GM12892 (cell line): Measurements from ENCODE around the gene GYG1.

Experiments used
- DNase-seq: peaks from one replicate; pipeline ENCODE4 v3.0.0; 2011; ENCODE audit not compliant: insufficient read length
- FAIRE-seq: peaks from 2 replicates; lab custom pipeline; 2011; peaks lifted over from hg19 to GRCh38; lab: Jason Lieb, UNC
- POLR2A ChIP-seq: IDR thresholded peaks from 2 replicates; pipeline ENCODE4 v1.6.1; 2011; ENCODE audit warnings: low read depth, low read length, control low read depth
- POLR2AphosphoS5 ChIP-seq: IDR thresholded peaks from 2 replicates; pipeline ENCODE4 v1.6.1; 2011; ENCODE audit warnings: low read depth, low read length, control low read depth
- TAF1 ChIP-seq: IDR thresholded peaks from 2 replicates; pipeline ENCODE4 v1.6.1; 2011; ENCODE audit warnings: low read depth, mild to moderate bottlenecking, control low read depth, low read length, borderline replicate concordance

Gene GYG1

GRCh38 chr3:149020839-149021252, 29.5 kb downstream of the GYG1 start:
- no peak for TF ChIP-seq TAF1
- TF ChIP-seq POLR2AphosphoS5 = no peak
- TF ChIP-seq POLR2A = no peak
- no peak for DNase-seq
- no peak for FAIRE-seq

DNA sequence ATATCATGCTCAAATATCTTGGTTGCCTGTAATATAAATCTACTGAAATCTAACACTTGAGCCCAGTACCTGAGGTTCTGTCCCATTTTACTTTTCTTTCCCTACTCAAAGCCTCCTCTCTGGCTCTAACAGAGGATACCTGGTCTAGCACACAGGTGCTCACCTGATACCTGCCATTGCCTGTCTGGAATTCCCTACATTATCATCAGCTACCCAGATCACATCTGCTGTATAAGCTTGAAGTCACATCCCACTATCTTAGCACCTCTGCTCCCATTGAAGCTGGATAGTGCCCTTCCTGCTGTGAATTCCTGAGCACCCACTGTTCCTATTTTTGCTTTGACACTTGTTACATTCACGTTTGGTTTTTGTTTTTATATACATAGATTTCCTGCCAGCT, 30.5 kb downstream of the GYG1 start:
- TF ChIP-seq POLR2A (no peak), POLR2AphosphoS5 (no peak), TAF1 (no peak)
- DNase-seq = no peak
- no peak for FAIRE-seq

DNA sequence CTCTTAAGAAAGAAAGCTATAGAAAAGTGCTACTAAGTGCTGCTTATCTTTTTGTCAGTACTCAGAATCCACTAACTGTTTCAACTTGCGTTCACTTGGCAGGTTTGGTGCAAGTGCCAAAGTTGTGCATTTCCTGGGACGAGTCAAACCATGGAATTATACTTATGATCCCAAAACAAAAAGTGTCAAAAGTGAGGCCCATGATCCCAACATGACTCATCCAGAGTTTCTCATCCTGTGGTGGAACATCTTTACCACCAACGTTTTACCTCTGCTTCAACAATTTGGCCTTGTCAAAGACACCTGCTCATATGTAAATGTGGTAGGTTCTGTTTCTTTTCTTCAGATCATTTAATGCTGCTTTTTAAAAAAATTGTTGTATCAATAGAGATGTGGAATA, 32.6 kb downstream of the GYG1 start:
- TF ChIP-seq POLR2A (no peak), POLR2AphosphoS5 (no peak), TAF1 (no peak)
- DNase-seq (no peak), FAIRE-seq (no peak)

- FAIRE-seq (peak; percentile 38), DNase-seq (no peak)
- TF ChIP-seq POLR2AphosphoS5 (no peak), TAF1 (no peak), POLR2A (no peak)
Observed at GRCh38 chr3:149026718-149027117, 35.4 kb downstream of the GYG1 start.

GRCh38 chr3:149031096-149031495, 39.8 kb downstream of the GYG1 start:
- DNase-seq (no peak), FAIRE-seq (no peak)
- TF ChIP-seq TAF1 (no peak), POLR2A (no peak), POLR2AphosphoS5 (no peak)

GRCh38 chr3:149037684-149038083, 46.3 kb downstream of the GYG1 start:
- no peak for TF ChIP-seq TAF1
- TF ChIP-seq POLR2A = no peak
- TF ChIP-seq POLR2AphosphoS5 = no peak
- FAIRE-seq = no peak
- DNase-seq = no peak

DNA sequence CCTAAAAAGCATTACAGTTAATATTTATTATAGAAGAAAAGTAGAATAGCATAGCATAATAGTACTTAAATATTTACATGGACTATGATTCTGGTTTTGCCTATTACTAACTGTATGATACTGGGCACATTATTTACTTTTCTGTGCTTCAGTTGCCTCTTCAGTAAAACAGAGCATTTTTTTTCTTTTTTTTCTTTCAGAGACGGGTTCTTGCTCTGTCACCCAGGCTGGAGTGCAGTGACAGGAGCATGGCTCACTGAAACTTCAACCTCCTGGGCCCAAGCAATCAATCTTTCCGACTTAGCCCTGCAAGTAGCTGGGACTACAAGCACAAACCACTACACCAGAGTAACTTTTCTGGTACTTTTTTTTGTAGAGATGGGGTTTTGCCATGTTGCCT, 47.0 kb downstream of the GYG1 start:
- FAIRE-seq (no peak), DNase-seq (no peak)
- TF ChIP-seq POLR2A (no peak), TAF1 (no peak), POLR2AphosphoS5 (no peak)

DNA sequence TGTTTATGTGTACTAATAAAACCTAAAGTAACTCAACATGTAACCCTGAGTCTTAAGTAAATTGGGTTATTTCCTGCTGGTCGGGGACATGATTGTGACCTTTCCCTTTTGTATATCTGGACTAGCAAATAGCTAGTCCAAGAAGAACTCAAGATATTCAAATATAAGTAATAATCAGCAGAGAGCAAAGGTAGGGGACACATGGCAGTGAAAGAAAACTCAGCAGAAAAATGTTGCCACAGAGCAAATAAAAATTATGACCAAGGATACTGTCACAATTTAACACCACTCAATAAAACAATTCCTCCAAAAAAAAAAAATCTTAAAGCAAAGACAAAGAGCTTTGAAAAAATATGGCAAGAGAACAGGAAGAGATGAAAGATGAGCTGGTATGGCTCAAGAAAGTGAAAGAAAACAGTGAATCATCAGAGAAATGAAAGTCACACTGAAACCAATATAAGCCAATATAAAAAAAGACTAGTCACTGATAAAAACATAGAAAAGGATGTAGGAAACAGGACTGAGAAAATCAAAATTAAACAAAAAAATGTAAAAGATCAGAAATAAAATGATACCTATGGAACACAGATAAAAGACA, 51.5 kb downstream of the GYG1 start:
- DNase-seq = no peak
- no peak for TF ChIP-seq TAF1
- no peak for TF ChIP-seq POLR2AphosphoS5
- TF ChIP-seq POLR2A = no peak
- FAIRE-seq = peak; percentile 79

- no peak for FAIRE-seq
- TF ChIP-seq POLR2A (no peak), TAF1 (no peak), POLR2AphosphoS5 (no peak)
- DNase-seq = no peak
Observed at GRCh38 chr3:149044339-149045083, 53.2 kb downstream of the GYG1 start.

DNA sequence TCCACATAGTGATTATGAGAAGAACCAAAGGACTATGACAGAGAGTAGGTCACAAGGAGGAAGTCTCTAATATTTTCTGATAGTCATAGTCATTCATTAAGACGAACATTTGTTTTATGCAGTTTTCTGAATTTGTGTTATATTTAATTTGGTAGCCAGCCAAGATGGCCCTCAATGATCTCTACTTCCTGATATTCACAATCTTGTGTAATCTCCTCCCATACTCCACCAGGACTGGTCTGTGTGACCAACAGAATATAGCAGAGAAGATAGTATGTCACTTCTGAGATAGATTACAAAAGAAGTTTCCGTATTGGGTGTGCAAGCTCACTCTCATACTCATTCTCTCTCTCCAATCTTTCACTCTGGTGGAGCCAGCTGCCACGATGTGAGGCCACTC, 64.2 kb downstream of the GYG1 start:
- DNase-seq (no peak), FAIRE-seq (no peak)
- TF ChIP-seq TAF1 (no peak), POLR2AphosphoS5 (no peak), POLR2A (no peak)

- FAIRE-seq (no peak), DNase-seq (no peak)
- TF ChIP-seq POLR2AphosphoS5 (no peak), TAF1 (no peak)
Observed at GRCh38 chr3:149058198-149058597, 66.9 kb downstream of the GYG1 start.

GRCh38 chr3:149058602-149059001, 67.3 kb downstream of the GYG1 start:
- DNase-seq (no peak), FAIRE-seq (no peak)
- TF ChIP-seq POLR2A (no peak), POLR2AphosphoS5 (no peak), TAF1 (no peak)
